Testis (tissue), 2 donors: ENCODE data around the gene PARP3.

Experiments
- CTCF ChIP-seq, 3 experiments: fragments of 450-650 bp in 2 of 3; fragments of 200-600 bp in 1 of 3; sonication (generic) in 1 of 3; IDR thresholded peaks; one replicate each; pipeline ENCODE4 v1.5.1; 2016 to 2019; ENCODE audit warnings: antibody characterized with exemption in 3 of 3, mild to moderate bottlenecking in 2 of 3, moderate library complexity in 1 of 3
- POLR2A ChIP-seq: fragments of 450-650 bp; IDR thresholded peaks from one replicate; pipeline ENCODE4 v1.6.1; 2017; ENCODE audit warnings: antibody characterized with exemption, mild to moderate bottlenecking, moderate library complexity

GRCh38 chr3:51953445-51953844, 11.3 kb downstream of the PARP3 start:
- TF ChIP-seq CTCF (IDR thresholded peaks at IDR 0.05) (no peak), POLR2A (no peak)
